ENCODE data around the gene MTCL1.

- TF ChIP-seq POLR2A (IDR thresholded peaks at IDR 0.05) (no peak), CTCF (IDR thresholded peaks at IDR 0.05) (no peak), POLR2AphosphoS5 (IDR thresholded peaks at IDR 0.05) (no peak)
Observed at GRCh38 chr18:8787371-8787670, 82.0 kb downstream of the MTCL1 start.
